HG03108 (cell line): Measurements from ENCODE around the gene CHMP1B.
"Not testable (repeated sequence)": the region's sequence is repeated elsewhere in the genome, so short reads cannot be mapped to it uniquely, and the experiment has no call there.

Source experiments
- ATAC-seq: cut with Tn5 transposase; IDR thresholded peaks from one replicate; pipeline ENCODE4 v1.9.1; 2021; ENCODE audit warnings: moderate library complexity; ENCODE audit not compliant: unreplicated experiment

Gene CHMP1B

DNA sequence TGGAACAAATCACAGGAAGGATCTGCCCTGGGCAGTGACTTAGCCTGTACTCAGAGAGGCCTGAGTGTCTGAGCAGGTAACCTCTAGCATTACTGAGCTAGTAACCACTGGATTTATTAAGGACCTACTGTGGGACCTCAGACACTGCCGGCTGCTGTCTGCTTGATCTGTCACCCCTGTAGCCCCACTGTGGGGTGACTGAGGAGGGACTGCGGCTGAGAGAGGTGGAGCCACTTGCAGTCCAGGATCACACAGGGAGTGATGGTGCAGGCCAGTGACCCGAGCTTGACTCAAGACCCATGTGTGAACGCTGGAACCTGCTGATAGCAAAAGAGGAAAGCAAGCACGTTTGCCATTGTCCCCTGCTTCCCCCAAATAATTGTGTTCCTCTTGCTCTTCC, 15.6 kb downstream of the CHMP1B start:
- no peak for ATAC-seq

- no peak for ATAC-seq
These were observed 17.0 kb downstream of the CHMP1B start for GRCh38 chr18:11868230-11868629.

DNA sequence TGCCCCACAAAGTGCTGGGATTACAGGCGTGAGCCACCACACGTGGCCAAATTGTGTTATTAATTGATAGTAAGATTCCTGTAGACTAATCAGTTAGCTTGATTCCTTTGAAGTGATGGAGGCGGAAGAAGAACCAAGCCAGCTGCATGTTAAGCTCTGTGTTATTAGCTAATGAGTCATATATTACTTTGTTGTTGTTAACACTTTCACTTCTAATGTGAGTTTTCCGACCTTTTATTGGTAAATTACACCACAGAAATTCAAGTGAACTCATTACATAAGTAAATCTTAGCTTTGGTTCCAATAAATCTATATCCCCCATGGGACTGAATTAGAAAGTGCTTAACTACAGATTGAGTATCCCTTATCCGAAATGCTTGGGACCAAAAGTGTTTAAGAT, 20.3 kb downstream of the CHMP1B start:
- ATAC-seq: no peak

DNA sequence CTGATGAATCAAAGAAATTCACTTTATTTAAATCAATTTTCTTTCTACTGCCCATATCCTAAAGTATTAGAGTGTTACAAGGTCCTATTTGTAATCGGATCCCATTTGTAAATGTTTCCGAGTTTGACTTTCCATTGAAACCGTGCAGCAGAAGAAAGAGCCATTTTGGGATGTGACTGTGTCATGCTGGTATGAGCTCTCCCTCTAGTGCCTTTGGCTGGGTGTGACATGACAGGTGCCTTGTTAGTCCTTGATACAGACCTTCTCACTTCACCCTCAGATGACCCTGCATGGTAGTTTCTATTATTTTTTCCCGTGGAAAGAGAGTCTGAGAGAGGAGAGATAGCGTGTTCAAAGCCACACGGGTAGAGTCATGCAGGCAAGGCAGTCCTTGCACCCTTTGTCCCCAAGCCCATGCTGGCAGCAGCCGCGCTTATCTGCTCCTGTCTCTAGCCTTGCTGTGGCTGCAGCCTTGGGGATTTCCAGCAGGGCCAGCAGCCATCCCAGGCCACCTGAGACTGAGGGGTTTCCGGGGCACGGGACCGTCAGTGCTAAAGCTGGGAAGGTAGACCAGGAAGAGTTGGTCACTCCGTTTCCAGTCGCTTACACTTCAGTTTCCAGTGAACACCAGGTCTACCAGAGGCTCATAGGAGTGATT, 21.4 kb downstream of the CHMP1B start:
- ATAC-seq: no peak

- ATAC-seq: no peak
These were observed 22.6 kb downstream of the CHMP1B start for GRCh38 chr18:11873670-11874340.

- no peak for ATAC-seq
These were observed 23.5 kb downstream of the CHMP1B start for GRCh38 chr18:11874676-11875075.

- ATAC-seq: no peak
These were observed 26.4 kb downstream of the CHMP1B start for GRCh38 chr18:11877497-11878135.

- ATAC-seq: no peak
These were observed 29.5 kb downstream of the CHMP1B start for GRCh38 chr18:11880586-11881304.

- no peak for ATAC-seq
These were observed 31.4 kb downstream of the CHMP1B start for GRCh38 chr18:11882636-11883035.

- peak; percentile 72 for ATAC-seq
These were observed 31.9 kb downstream of the CHMP1B start for GRCh38 chr18:11883153-11883552.

GRCh38 chr18:11884396-11885030, 33.3 kb downstream of the CHMP1B start:
- no peak for ATAC-seq

DNA sequence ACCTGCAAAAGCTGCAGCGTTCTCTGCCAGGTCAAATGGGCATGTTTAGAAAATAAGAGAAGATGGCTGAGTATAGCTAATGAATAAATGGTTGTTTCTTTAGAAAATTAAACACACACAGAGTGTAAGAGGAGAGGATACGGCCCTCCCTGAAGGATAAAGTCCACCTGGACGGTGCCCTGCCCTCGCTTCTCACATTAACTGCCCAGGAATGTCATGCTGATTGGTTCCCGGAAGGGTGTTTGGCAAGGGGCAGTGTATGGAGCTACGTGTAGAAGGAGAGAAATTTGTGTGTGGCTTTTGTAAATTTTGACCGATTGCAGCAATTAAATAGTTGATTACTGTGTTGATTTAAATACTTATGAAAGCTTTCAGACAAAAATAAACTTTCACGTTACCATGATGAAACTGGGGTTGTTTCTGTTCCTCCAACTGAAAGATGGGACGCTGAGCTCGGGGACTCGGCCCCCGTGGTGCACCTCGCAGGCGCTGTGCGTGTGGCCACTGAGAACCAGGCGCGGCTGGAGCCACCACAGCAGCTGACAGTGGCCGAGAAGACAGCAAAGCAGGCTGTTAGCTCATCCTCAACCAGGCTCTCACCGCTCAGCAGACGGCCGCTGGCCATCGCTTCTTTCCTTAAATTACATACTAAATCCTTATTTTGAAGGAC, 34.2 kb downstream of the CHMP1B start:
- ATAC-seq: no peak

GRCh38 chr18:11886577-11887110, 35.4 kb downstream of the CHMP1B start:
- ATAC-seq: no peak

DNA sequence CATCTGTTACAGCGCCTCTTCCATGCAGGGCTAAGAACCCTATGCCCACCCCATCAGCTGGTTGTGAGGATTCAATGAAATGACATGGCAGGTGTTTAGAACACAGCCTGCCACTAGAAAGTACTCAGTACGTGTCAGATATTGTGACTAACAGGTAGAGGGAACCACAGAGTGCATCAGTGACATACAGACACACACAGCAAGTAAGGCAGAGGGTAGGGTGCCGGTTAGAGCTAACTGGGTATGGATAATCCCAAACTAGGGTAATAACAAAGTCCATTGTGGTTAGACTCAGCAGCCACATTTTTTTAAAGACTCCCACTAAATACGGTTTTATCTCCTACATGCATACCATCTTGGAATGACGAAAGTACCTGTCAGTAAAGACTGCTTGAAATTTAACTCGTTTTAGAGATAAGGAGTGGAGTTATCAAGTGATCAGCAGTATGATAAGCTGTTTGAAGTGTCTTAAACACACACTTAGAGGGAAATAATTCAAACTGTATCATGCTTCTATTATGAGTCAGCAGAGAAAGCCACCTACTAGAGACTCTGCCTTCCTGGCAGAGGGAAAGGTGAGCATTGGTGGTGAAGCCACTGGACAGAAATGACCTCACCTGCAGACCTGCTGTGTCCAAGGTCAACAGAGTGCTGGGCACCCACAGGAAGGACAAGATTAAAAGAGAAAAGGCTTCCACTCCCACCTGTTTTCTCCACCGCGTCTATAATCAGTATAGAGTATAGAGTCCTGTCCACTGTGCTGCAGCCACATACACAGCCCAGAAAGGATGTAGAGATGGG, 36.3 kb downstream of the CHMP1B start:
- ATAC-seq: no peak

GRCh38 chr18:11888726-11889125, 37.5 kb downstream of the CHMP1B start:
- ATAC-seq: no peak

- no peak for ATAC-seq
These were observed 38.1 kb downstream of the CHMP1B start for GRCh38 chr18:11889284-11889683.

- ATAC-seq: no peak
These were observed 40.5 kb downstream of the CHMP1B start for GRCh38 chr18:11891737-11892136.

DNA sequence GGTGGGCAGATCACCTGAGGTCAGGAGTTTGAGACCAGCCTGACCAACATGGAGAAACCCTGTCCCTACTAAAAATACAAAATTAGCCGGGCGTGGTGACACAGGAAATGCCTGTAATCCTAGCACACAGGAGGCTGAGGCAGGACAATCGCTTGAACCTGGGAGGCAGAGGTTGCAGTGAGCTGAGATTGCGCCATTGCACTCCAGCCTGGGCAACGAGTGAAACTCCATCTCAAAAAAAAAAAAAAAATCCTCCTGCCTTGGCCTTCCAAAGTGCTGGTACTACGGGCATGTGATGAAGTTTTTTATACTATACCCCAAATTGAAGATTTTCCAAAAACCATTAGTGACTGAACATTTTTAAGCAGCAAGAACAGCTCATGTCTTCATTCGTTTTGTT, 41.2 kb downstream of the CHMP1B start:
- ATAC-seq: not testable (repeated sequence)

GRCh38 chr18:11897781-11898180, 46.6 kb downstream of the CHMP1B start:
- ATAC-seq: no peak

DNA sequence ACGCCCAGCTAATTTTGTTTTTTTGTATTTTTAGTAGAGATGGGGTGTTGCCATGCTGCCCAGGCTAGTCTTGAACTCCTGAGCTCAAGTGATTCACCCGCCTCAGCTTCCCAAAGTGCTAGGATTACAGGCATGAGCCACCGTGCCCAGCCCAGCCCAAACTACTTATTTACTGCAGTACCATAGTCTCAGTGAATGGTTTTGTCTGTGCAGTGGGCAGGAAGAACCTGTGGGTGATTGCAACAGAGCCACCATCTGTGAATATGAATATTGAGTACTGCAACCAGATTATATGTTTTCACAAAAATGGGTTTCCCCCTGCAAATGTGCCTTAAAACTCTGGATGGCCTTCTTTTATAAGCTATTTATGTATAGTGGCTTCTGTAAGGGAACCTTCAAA, 47.9 kb downstream of the CHMP1B start:
- no peak for ATAC-seq
